Measurements from ENCODE around the gene GPAM. TPM values are rescaled to one million over a fixed set of nuclear protein-coding genes. Genes with fewer than 3 reads are reported as not detected.
A peak's percentile ranks its signal among the peaks of the same experiment; 100 is the strongest.

GPAM gene
- total RNA-seq, 1 donor from 2014 or later: 15.4 TPM

GRCh38 chr10:112208997-112209396, 25.4 kb upstream of the GPAM start:
- Mint-ChIP-seq H3K36me3 (ENCODE audit: low read depth, unreplicated experiment) (peaks cover 2% of the 10 kb centered on the region), H3K9me3 (ENCODE audit: unreplicated experiment) (peaks cover 2% of the 10 kb centered on the region), H3K4me1 (ENCODE audit: low read depth, unreplicated experiment) (peaks cover 14% of the 10 kb centered on the region), H3K4me3 (ENCODE audit: unreplicated experiment) (no peak overlapping the region), H3K27ac (ENCODE audit: unreplicated experiment) (no peak overlapping the region), H3K27me3 (ENCODE audit: low read depth, unreplicated experiment) (peaks cover 14% of the 10 kb centered on the region)
- Histone ChIP-seq H3K27ac (ENCODE audit: low read depth, low read length) (no peak overlapping the region), H2AFZ (ENCODE audit: low read depth, low read length) (no peak overlapping the region), H3K9ac (ENCODE audit: low read length) (no peak overlapping the region), H3K27me3 (ENCODE audit: insufficient read depth, low read length) (no peaks in the 10 kb centered on the region), H3K9me3 (ENCODE audit: insufficient read depth, low read depth, low read length) (no peaks in the 10 kb centered on the region), H3K79me2 (ENCODE audit: insufficient read depth, low read length) (no peaks in the 10 kb centered on the region), H3K4me3 (ENCODE audit: insufficient read depth, low read depth, low read length) (no peak overlapping the region), H3K36me3 (ENCODE audit: insufficient read depth, low read length) (no peaks in the 10 kb centered on the region), H3K4me2 (ENCODE audit: low read length) (no peak overlapping the region), H3K4me1 (ENCODE audit: insufficient read depth, low read length) (no peaks in the 10 kb centered on the region), H4K20me1 (ENCODE audit: insufficient read depth, low read length) (no peaks in the 10 kb centered on the region)
- no peak for TF ChIP-seq EZH2 (IDR thresholded peaks at IDR 0.05; ENCODE audit: insufficient read depth, low read length)
- FAIRE-seq: peak; percentile 26
- peak; percentile 22 for DNase-seq (ENCODE audit: low read depth)

GRCh38 chr10:112208292-112208691, 24.7 kb upstream of the GPAM start:
- H3K9me3 Mint-ChIP-seq (ENCODE audit: unreplicated experiment): peaks cover 2% of the 10 kb centered on the region
- DNase-seq (ENCODE audit: low read depth) (peak; percentile 46), FAIRE-seq (peak; percentile 71)
- no peaks in the 10 kb centered on the region for H3K36me3 ChIP-seq (ENCODE audit: insufficient read depth, low read length)
- no peak overlapping the region for H3K4me3 ChIP-seq (ENCODE audit: insufficient read depth, low read depth, low read length)
- H3K4me2 ChIP-seq (ENCODE audit: low read length): peak overlapping the region; percentile 20
- TF ChIP-seq CTCF (IDR thresholded peaks at IDR 0.05; ENCODE audit: insufficient read depth, low read depth, low read length) (no peak), EZH2 (IDR thresholded peaks at IDR 0.05; ENCODE audit: insufficient read depth, low read length) (no peak)
- no peaks in the 10 kb centered on the region for H3K79me2 ChIP-seq (ENCODE audit: insufficient read depth, low read length)
- H3K9ac ChIP-seq (ENCODE audit: low read length): no peak overlapping the region
- peaks cover 14% of the 10 kb centered on the region for H3K27me3 Mint-ChIP-seq (ENCODE audit: low read depth, unreplicated experiment)
- H3K36me3 Mint-ChIP-seq (ENCODE audit: low read depth, unreplicated experiment): peaks cover 2% of the 10 kb centered on the region
- H3K4me1 ChIP-seq (ENCODE audit: insufficient read depth, low read length): peaks cover 4% of the 10 kb centered on the region
- H3K4me1 Mint-ChIP-seq (ENCODE audit: low read depth, unreplicated experiment): peaks cover 19% of the 10 kb centered on the region
- no peak overlapping the region for H3K4me3 Mint-ChIP-seq (ENCODE audit: unreplicated experiment)
- H3K27me3 ChIP-seq (ENCODE audit: insufficient read depth, low read length): no peaks in the 10 kb centered on the region
- H3K9me3 ChIP-seq (ENCODE audit: insufficient read depth, low read depth, low read length): no peaks in the 10 kb centered on the region
- H2AFZ ChIP-seq (ENCODE audit: low read depth, low read length): no peak overlapping the region
- no peak overlapping the region for H3K27ac Mint-ChIP-seq (ENCODE audit: unreplicated experiment)
- no peaks in the 10 kb centered on the region for H4K20me1 ChIP-seq (ENCODE audit: insufficient read depth, low read length)
- no peak overlapping the region for H3K27ac ChIP-seq (ENCODE audit: low read depth, low read length)

GRCh38 chr10:112203328-112204076, 19.9 kb upstream of the GPAM start:
- peaks cover 2% of the 10 kb centered on the region for H3K36me3 Mint-ChIP-seq (ENCODE audit: low read depth, unreplicated experiment)
- Histone ChIP-seq H3K79me2 (ENCODE audit: insufficient read depth, low read length) (no peaks in the 10 kb centered on the region), H2AFZ (ENCODE audit: low read depth, low read length) (no peak overlapping the region), H3K9ac (ENCODE audit: low read length) (no peak overlapping the region), H3K4me3 (ENCODE audit: insufficient read depth, low read depth, low read length) (no peak overlapping the region), H3K36me3 (ENCODE audit: insufficient read depth, low read length) (no peaks in the 10 kb centered on the region), H3K4me1 (ENCODE audit: insufficient read depth, low read length) (peaks cover 13% of the 10 kb centered on the region), H3K9me3 (ENCODE audit: insufficient read depth, low read depth, low read length) (no peaks in the 10 kb centered on the region), H3K27me3 (ENCODE audit: insufficient read depth, low read length) (no peaks in the 10 kb centered on the region), H4K20me1 (ENCODE audit: insufficient read depth, low read length) (no peaks in the 10 kb centered on the region), H3K27ac (ENCODE audit: low read depth, low read length) (peak overlapping the region; percentile 58), H3K4me2 (ENCODE audit: low read length) (peak overlapping the region; percentile 68)
- peaks cover 2% of the 10 kb centered on the region for H3K27me3 Mint-ChIP-seq (ENCODE audit: low read depth, unreplicated experiment)
- TF ChIP-seq CTCF (IDR thresholded peaks at IDR 0.05; ENCODE audit: insufficient read depth, low read depth, low read length) (no peak), EZH2 (IDR thresholded peaks at IDR 0.05; ENCODE audit: insufficient read depth, low read length) (no peak)
- peak; percentile 18 for DNase-seq (ENCODE audit: low read depth)
- H3K27ac Mint-ChIP-seq (ENCODE audit: unreplicated experiment): peak overlapping the region; percentile 93
- peak; percentile 23 for FAIRE-seq
- peaks cover 31% of the 10 kb centered on the region for H3K4me1 Mint-ChIP-seq (ENCODE audit: low read depth, unreplicated experiment)
- no peak overlapping the region for H3K4me3 Mint-ChIP-seq (ENCODE audit: unreplicated experiment)
- H3K9me3 Mint-ChIP-seq (ENCODE audit: unreplicated experiment): peaks cover 2% of the 10 kb centered on the region

Data from astrocyte (in vitro differentiated cells and primary cell).